ENCODE data around the gene VCL.
A peak's percentile ranks its signal among the peaks of the same experiment; 100 is the strongest.
"Not testable (repeated sequence)": the region's sequence is repeated elsewhere in the genome, so short reads cannot be mapped to it uniquely, and the experiment has no call there.

The VCL gene

DNA sequence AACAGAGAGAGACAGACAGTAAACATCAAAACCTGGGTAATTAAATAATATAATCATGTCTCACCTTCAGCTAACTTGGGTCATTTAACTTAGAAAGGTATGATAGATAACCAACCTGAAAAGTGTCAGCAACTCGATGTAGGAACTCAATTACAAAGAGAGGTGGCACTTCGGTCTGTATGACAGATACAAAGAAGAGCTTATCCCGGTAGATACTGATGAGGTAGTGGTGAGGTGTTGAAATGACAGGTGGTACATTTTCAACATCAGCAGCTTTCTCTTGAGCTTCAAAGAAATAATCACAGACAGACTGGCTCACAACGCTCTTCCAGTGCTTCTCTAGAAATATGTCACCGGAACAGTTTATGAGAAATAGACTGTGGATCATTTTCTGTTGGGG is 140.1 kb downstream of the VCL start:
- H3K4me3 ChIP-seq (ENCODE audit: control insufficient read depth in 1 of 7, extremely low read depth in 1 of 7, insufficient read depth in 4 of 7, low read depth in 2 of 7, low read length in 6 of 7) = no peak overlapping the region
- CTCF ChIA-PET = interaction anchor here (0.8 to 2.7 kb wide), 2 partner anchors 10 to 12 kb away, joined by 3 to 10 read pairs; no protein-coding TSS in a partner anchor
- no peaks in the 10 kb centered on the region for H3K9me3 ChIP-seq (ENCODE audit: control extremely low read depth in 1 of 5, control insufficient read depth in 4 of 5, insufficient read depth in 2 of 5, low read depth in 1 of 5, low read length in 4 of 5)
- POLR2A ChIA-PET = no interaction called here
- H3K27ac ChIP-seq (ENCODE audit: insufficient read depth in 1 of 2, low read depth in 1 of 2, low read length in 2 of 2, poor library complexity in 1 of 2, severe bottlenecking in 2 of 2) = no peak overlapping the region
- peaks cover 16 to 56% (median 28%) of the 10 kb centered on the region in 4 experiments for H3K36me3 ChIP-seq (ENCODE audit: control insufficient read depth in 4 of 4, insufficient read depth in 4 of 4, low read length in 3 of 4)
- H3K4me1 ChIP-seq (ENCODE audit: control extremely low read depth in 1 of 4, control insufficient read depth in 4 of 4, insufficient read depth in 4 of 4, low read length in 3 of 4) = no peaks in the 10 kb centered on the region
- no peaks in the 10 kb centered on the region for H3K27me3 ChIP-seq (replicated peaks in 2 of 5; ENCODE audit: control insufficient read depth in 4 of 5, insufficient read depth in 5 of 5, low read length in 4 of 5)
- DNase-seq = peak in 2 of 3 donors; percentile 18 to 31
- WGBS (ENCODE audit: insufficient coverage) = 100% methylated on average over 2 of the region's 5 CpGs

GRCh38 chr10:74138596-74138995 is 140.7 kb downstream of the VCL start:
- H3K9me3 ChIP-seq (ENCODE audit: control extremely low read depth in 1 of 5, control insufficient read depth in 4 of 5, insufficient read depth in 2 of 5, low read depth in 1 of 5, low read length in 4 of 5); H3K4me1 ChIP-seq (ENCODE audit: control extremely low read depth in 1 of 4, control insufficient read depth in 4 of 4, insufficient read depth in 4 of 4, low read length in 3 of 4); DNase-seq; H3K27me3 ChIP-seq (replicated peaks in 2 of 5; ENCODE audit: control insufficient read depth in 4 of 5, insufficient read depth in 5 of 5, low read length in 4 of 5); H3K4me3 ChIP-seq (ENCODE audit: control insufficient read depth in 1 of 7, extremely low read depth in 1 of 7, insufficient read depth in 4 of 7, low read depth in 2 of 7, low read length in 6 of 7); H3K27ac ChIP-seq (ENCODE audit: insufficient read depth in 1 of 2, low read depth in 1 of 2, low read length in 2 of 2, poor library complexity in 1 of 2, severe bottlenecking in 2 of 2): not testable (repeated sequence)
- H3K36me3 ChIP-seq (ENCODE audit: control insufficient read depth in 4 of 4, insufficient read depth in 4 of 4, low read length in 3 of 4) = peaks cover 15 to 51% (median 28%) of the 10 kb centered on the region in 4 experiments
- POLR2A ChIA-PET = interaction anchor here (0.7 kb wide), 1 partner anchor 97 kb away, joined by 3 read pairs; no protein-coding TSS in a partner anchor
- CTCF ChIA-PET = interaction anchor here (0.8 to 2.7 kb wide), 2 partner anchors 10 to 12 kb away, joined by 3 to 10 read pairs; no protein-coding TSS in a partner anchor
- no CpG with 5 or more reads among the region's 5 CpGs for WGBS (ENCODE audit: insufficient coverage)

DNA sequence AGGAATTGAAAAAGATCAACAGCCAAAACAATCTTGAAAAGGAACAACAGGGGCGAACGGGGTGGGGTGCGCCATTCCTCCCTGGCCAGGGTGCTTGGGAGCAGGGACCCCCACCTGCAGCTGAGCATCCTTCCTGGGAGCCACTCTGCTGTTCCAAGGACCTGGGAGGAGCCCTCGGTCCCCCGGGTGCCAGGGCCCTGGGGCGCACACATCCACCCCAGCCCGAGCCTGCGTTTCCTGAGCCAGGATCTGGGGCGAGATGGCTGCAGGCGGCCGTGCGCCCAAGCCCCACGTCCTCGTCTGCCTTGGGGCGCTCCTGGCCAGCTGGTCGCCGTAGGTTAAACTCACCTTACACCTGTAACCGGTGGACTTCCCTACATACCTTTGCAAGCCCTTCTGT is 142.1 kb downstream of the VCL start:
- H3K4me3 ChIP-seq (ENCODE audit: control insufficient read depth in 1 of 7, extremely low read depth in 1 of 7, insufficient read depth in 4 of 7, low read depth in 2 of 7, low read length in 6 of 7) = no peak overlapping the region
- peaks cover 13 to 39% (median 23%) of the 10 kb centered on the region in 4 experiments for H3K36me3 ChIP-seq (ENCODE audit: control insufficient read depth in 4 of 4, insufficient read depth in 4 of 4, low read length in 3 of 4)
- CTCF ChIA-PET = interaction anchor here (0.8 to 0.9 kb wide), 2 partner anchors 44 to 73 kb away, joined by 4 read pairs; no protein-coding TSS in a partner anchor

GRCh38 chr10:74140553-74140952 is 142.6 kb downstream of the VCL start:
- DNase-seq = no peak
- ChIA-PET POLR2A (no interaction called here), CTCF (no interaction called here)
- Histone ChIP-seq H3K4me1 (ENCODE audit: control extremely low read depth in 1 of 4, control insufficient read depth in 4 of 4, insufficient read depth in 4 of 4, low read length in 3 of 4) (no peaks in the 10 kb centered on the region), H3K9me3 (ENCODE audit: control extremely low read depth in 1 of 5, control insufficient read depth in 4 of 5, insufficient read depth in 2 of 5, low read depth in 1 of 5, low read length in 4 of 5) (no peaks in the 10 kb centered on the region), H3K27ac (ENCODE audit: insufficient read depth in 1 of 2, low read depth in 1 of 2, low read length in 2 of 2, poor library complexity in 1 of 2, severe bottlenecking in 2 of 2) (no peak overlapping the region), H3K36me3 (ENCODE audit: control insufficient read depth in 4 of 4, insufficient read depth in 4 of 4, low read length in 3 of 4) (peaks cover 13 to 33% (median 23%) of the 10 kb centered on the region in 4 experiments), H3K27me3 (replicated peaks in 2 of 5; ENCODE audit: control insufficient read depth in 4 of 5, insufficient read depth in 5 of 5, low read length in 4 of 5) (no peaks in the 10 kb centered on the region), H3K4me3 (ENCODE audit: control insufficient read depth in 1 of 7, extremely low read depth in 1 of 7, insufficient read depth in 4 of 7, low read depth in 2 of 7, low read length in 6 of 7) (no peak overlapping the region)
- 40% methylated on average over 1 of the region's 2 CpGs for WGBS (ENCODE audit: insufficient coverage)

More for the DNA sequence above, 142.1 kb downstream of the VCL start:
- POLR2A ChIA-PET = no interaction called here
- 98% methylated on average over 15 of the region's 18 CpGs for WGBS (ENCODE audit: insufficient coverage)
- Histone ChIP-seq H3K9me3 (ENCODE audit: control extremely low read depth in 1 of 5, control insufficient read depth in 4 of 5, insufficient read depth in 2 of 5, low read depth in 1 of 5, low read length in 4 of 5) (no peaks in the 10 kb centered on the region), H3K27ac (ENCODE audit: insufficient read depth in 1 of 2, low read depth in 1 of 2, low read length in 2 of 2, poor library complexity in 1 of 2, severe bottlenecking in 2 of 2) (no peak overlapping the region), H3K27me3 (replicated peaks in 2 of 5; ENCODE audit: control insufficient read depth in 4 of 5, insufficient read depth in 5 of 5, low read length in 4 of 5) (no peaks in the 10 kb centered on the region), H3K4me1 (ENCODE audit: control extremely low read depth in 1 of 4, control insufficient read depth in 4 of 4, insufficient read depth in 4 of 4, low read length in 3 of 4) (no peaks in the 10 kb centered on the region)
- no peak for DNase-seq

GRCh38 chr10:74145133-74145532 is 147.2 kb downstream of the VCL start:
- no peaks in the 10 kb centered on the region for H3K27me3 ChIP-seq (replicated peaks in 2 of 5; ENCODE audit: control insufficient read depth in 4 of 5, insufficient read depth in 5 of 5, low read length in 4 of 5)
- no peak overlapping the region for H3K27ac ChIP-seq (ENCODE audit: insufficient read depth in 1 of 2, low read depth in 1 of 2, low read length in 2 of 2, poor library complexity in 1 of 2, severe bottlenecking in 2 of 2)
- peaks cover 0 to 11% (median 6%) of the 10 kb centered on the region in 4 experiments for H3K36me3 ChIP-seq (ENCODE audit: control insufficient read depth in 4 of 4, insufficient read depth in 4 of 4, low read length in 3 of 4)
- POLR2A ChIA-PET = no interaction called here
- H3K4me1 ChIP-seq (ENCODE audit: control extremely low read depth in 1 of 4, control insufficient read depth in 4 of 4, insufficient read depth in 4 of 4, low read length in 3 of 4) = peaks cover 7 to 8% (median 8%) of the 10 kb centered on the region in 4 experiments
- WGBS (ENCODE audit: insufficient coverage) = no CpG with 5 or more reads among the region's 2 CpGs
- no peak for DNase-seq
- CTCF ChIA-PET = interaction anchor here (0.8 to 1.5 kb wide), 4 partner anchors 15 to 958 kb away, joined by 3 to 5 read pairs (median 4); no protein-coding TSS in a partner anchor
- no peaks in the 10 kb centered on the region for H3K9me3 ChIP-seq (ENCODE audit: control extremely low read depth in 1 of 5, control insufficient read depth in 4 of 5, insufficient read depth in 2 of 5, low read depth in 1 of 5, low read length in 4 of 5)
- H3K4me3 ChIP-seq (ENCODE audit: control insufficient read depth in 1 of 7, extremely low read depth in 1 of 7, insufficient read depth in 4 of 7, low read depth in 2 of 7, low read length in 6 of 7) = no peak overlapping the region

DNA sequence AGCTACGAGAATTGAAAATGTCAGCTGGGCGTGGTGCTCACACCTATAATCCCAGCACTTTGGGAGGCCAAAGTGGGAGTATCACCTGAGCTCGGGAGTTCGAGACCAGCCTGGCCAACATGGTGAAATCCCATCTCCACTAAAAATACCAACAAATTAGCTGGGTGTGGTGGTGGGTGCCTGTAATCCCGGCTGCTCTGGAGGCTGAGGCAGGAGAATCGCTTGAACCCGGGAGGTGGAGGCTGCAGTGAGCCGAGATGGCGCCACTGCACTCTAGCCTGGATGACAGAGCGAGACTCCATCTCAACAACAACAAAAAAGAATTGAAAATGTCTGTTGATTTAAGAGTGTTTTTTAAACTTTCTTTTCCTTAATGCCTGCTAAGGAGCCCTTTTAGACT is 149.1 kb downstream of the VCL start:
- WGBS (ENCODE audit: insufficient coverage) = 100% methylated on average over 1 of the region's 10 CpGs
- H3K27me3 ChIP-seq (replicated peaks in 2 of 5; ENCODE audit: control insufficient read depth in 4 of 5, insufficient read depth in 5 of 5, low read length in 4 of 5); H3K4me3 ChIP-seq (ENCODE audit: control insufficient read depth in 1 of 7, extremely low read depth in 1 of 7, insufficient read depth in 4 of 7, low read depth in 2 of 7, low read length in 6 of 7); H3K9me3 ChIP-seq (ENCODE audit: control extremely low read depth in 1 of 5, control insufficient read depth in 4 of 5, insufficient read depth in 2 of 5, low read depth in 1 of 5, low read length in 4 of 5); POLR2A ChIA-PET; H3K27ac ChIP-seq (ENCODE audit: insufficient read depth in 1 of 2, low read depth in 1 of 2, low read length in 2 of 2, poor library complexity in 1 of 2, severe bottlenecking in 2 of 2); DNase-seq: not testable (repeated sequence)
- Histone ChIP-seq H3K36me3 (ENCODE audit: control insufficient read depth in 4 of 4, insufficient read depth in 4 of 4, low read length in 3 of 4) (peaks cover 0 to 11% (median 6%) of the 10 kb centered on the region in 4 experiments), H3K4me1 (ENCODE audit: control extremely low read depth in 1 of 4, control insufficient read depth in 4 of 4, insufficient read depth in 4 of 4, low read length in 3 of 4) (peaks cover 8 to 13% (median 11%) of the 10 kb centered on the region in 4 experiments)
- CTCF ChIA-PET = interaction anchor here (1.9 to 5.6 kb wide), 2 partner anchors 66 to 87 kb away, joined by 8 to 31 read pairs; no protein-coding TSS in a partner anchor

GRCh38 chr10:74150204-74150989 is 152.5 kb downstream of the VCL start, which contains the start of gene AP3M1:
AP3M1 (minus strand) TSS chr10:74150828; CDS start chr10:74138379, 12,449 bp downstream.
- CTCF ChIA-PET = interaction anchor here (0.7 to 5.6 kb wide), 12 partner anchors 15 to 88 kb away, joined by 3 to 31 read pairs (median 4); no protein-coding TSS in a partner anchor
- under 1% methylated on average over 27 of the region's 32 CpGs for WGBS (ENCODE audit: insufficient coverage)
- H3K36me3 ChIP-seq (ENCODE audit: control insufficient read depth in 4 of 4, insufficient read depth in 4 of 4, low read length in 3 of 4) = peaks cover 0 to 8% (median 5%) of the 10 kb centered on the region in 4 experiments

More at GRCh38 chr10:74150204-74150989, 152.5 kb downstream of the VCL start, which contains the start of gene AP3M1:
- H3K4me1 ChIP-seq (ENCODE audit: control extremely low read depth in 1 of 4, control insufficient read depth in 4 of 4, insufficient read depth in 4 of 4, low read length in 3 of 4) = peaks cover 8 to 25% (median 18%) of the 10 kb centered on the region in 4 experiments
- no peaks in the 10 kb centered on the region for H3K27me3 ChIP-seq (replicated peaks in 2 of 5; ENCODE audit: control insufficient read depth in 4 of 5, insufficient read depth in 5 of 5, low read length in 4 of 5)
- DNase-seq = no peak
- peak within 1 kb of the TSS; percentile 75 to 98 (median 93) for H3K4me3 ChIP-seq (ENCODE audit: control insufficient read depth in 1 of 7, extremely low read depth in 1 of 7, insufficient read depth in 4 of 7, low read depth in 2 of 7, low read length in 6 of 7)
- H3K9me3 ChIP-seq (ENCODE audit: control extremely low read depth in 1 of 5, control insufficient read depth in 4 of 5, insufficient read depth in 2 of 5, low read depth in 1 of 5, low read length in 4 of 5) = no peaks in the 10 kb centered on the region
- POLR2A ChIA-PET = interaction anchor here (0.6 to 1.2 kb wide), 5 partner anchors 15 to 946 kb away, joined by 3 to 8 read pairs (median 5); no protein-coding TSS in a partner anchor
- H3K27ac ChIP-seq (ENCODE audit: insufficient read depth in 1 of 2, low read depth in 1 of 2, low read length in 2 of 2, poor library complexity in 1 of 2, severe bottlenecking in 2 of 2) = peak within 1 kb of the TSS; percentile 98 to 99
